HG02610 (cell line): ENCODE results near the gene SEC24D.
"Not testable (repeated sequence)": the region's sequence is repeated elsewhere in the genome, so short reads cannot be mapped to it uniquely, and the experiment has no call there.

ENCODE experiments used
- ATAC-seq: cut with Tn5 transposase; IDR thresholded peaks from one replicate; pipeline ENCODE4 v1.9.1; 2021; ENCODE audit warnings: mild to moderate bottlenecking, moderate library complexity; ENCODE audit not compliant: unreplicated experiment

Gene SEC24D, protein sequence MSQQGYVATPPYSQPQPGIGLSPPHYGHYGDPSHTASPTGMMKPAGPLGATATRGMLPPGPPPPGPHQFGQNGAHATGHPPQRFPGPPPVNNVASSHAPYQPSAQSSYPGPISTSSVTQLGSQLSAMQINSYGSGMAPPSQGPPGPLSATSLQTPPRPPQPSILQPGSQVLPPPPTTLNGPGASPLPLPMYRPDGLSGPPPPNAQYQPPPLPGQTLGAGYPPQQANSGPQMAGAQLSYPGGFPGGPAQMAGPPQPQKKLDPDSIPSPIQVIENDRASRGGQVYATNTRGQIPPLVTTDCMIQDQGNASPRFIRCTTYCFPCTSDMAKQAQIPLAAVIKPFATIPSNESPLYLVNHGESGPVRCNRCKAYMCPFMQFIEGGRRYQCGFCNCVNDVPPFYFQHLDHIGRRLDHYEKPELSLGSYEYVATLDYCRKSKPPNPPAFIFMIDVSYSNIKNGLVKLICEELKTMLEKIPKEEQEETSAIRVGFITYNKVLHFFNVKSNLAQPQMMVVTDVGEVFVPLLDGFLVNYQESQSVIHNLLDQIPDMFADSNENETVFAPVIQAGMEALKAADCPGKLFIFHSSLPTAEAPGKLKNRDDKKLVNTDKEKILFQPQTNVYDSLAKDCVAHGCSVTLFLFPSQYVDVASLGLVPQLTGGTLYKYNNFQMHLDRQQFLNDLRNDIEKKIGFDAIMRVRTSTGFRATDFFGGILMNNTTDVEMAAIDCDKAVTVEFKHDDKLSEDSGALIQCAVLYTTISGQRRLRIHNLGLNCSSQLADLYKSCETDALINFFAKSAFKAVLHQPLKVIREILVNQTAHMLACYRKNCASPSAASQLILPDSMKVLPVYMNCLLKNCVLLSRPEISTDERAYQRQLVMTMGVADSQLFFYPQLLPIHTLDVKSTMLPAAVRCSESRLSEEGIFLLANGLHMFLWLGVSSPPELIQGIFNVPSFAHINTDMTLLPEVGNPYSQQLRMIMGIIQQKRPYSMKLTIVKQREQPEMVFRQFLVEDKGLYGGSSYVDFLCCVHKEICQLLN

DNA sequence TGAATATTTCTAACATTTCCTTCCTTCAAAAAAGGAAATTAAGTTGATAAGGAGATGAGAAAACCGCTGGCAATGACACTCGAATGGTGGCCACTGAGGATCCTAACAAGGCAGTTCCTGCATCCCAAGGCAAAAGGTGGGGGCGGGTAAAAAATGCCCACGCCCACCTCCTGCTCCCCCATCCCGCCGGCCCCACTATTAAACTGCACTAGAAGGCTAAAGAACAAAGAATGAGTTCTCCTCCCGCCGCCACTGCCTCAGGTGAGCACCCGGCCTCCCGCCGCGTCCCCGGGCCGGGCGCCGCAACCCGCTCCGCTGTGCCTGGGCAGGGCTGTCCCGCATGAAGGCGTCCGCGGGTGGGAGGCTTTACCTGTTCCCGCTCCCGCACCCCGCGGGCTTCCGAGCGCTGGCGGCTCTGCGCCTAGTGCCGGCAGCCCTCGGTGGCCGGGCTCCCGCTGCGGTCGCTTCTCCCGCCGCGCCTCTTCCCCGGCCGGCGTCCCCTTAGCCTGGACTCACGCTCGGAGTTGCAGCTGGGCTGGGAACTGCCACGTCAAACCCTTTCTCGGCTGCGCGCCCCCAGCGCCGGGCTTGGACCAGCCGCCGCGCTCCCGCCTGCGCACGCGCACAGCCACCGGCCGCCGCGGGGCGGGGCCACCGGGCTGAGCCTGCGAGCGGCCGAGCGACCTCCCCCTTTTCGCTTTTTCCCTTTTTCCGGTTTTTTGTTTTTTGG, at the start of gene SEC24D:
SEC24D (minus strand) TSS at position 556 of the 730 bp plus-strand sequence. CDS start 2,430 bp downstream, outside the sequence.
- peak; percentile 68 for ATAC-seq

DNA sequence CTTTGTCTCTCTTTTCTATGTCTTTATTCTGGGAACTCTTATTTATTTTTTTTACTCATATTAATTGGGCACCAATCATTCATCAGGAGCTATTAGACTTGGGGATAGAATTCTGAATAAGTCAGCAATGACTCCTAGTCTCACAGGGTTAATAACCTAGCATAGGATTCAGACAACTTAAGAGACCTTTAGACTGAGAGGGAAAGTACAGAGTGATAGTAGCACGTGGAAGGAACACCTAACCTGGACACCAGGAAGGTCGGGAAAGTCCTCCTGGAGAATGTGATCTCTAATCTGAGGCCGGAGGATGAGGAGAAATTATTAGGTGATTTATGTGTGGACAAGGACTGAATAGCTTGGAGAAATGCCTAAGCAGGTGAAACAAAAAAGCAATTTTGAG, 48.8 kb upstream of the SEC24D start:
- ATAC-seq, result no peak

DNA sequence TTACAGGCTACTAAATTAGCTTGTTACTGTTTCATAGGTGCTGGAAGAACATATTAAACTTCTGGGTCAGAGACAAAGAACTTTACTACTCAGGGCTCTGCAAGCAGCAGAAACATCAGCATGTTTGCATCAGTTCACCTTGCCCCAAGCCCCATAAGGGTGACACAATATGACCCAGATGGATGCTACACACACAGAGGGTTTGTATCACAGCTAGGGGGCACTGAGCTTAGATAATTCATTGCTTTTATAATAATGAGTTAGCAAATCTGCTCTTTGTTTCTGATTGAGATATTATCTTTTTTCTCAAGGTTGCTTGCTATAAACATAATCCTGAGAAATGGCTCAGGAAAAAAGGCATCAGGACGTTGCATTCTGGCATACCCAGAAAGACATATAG, 47.9 kb upstream of the SEC24D start:
- ATAC-seq, result no peak

DNA sequence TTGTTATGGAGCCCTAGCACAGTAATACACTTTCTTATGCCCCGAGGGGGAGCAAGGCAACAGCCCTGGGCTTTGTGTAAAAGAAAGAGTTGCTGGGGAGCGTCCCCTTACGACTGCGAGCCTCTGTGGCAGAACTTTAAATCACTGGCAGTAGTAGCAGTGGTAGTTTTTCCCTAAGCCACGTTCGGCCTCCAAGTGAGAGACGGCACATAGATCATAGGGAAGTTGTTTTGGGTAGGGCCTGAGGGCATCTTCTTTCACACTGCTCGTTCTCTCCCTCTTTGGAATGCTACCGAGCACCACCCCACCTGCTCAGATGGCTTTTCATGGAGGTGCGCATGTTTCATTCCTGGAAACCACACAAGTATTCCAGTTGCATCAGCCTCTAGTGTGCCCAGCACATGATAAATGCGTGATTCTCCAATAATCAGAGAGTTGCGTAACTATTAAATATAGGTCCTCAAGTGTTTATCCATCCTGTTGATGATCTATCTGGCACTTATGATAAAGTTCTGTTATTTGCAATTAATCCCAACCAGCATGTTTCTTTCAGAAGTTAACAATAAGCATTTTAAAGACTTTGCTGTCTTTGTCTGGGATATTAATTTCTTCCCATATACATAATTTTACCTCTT, 45.7 kb upstream of the SEC24D start:
- ATAC-seq, result no peak

DNA sequence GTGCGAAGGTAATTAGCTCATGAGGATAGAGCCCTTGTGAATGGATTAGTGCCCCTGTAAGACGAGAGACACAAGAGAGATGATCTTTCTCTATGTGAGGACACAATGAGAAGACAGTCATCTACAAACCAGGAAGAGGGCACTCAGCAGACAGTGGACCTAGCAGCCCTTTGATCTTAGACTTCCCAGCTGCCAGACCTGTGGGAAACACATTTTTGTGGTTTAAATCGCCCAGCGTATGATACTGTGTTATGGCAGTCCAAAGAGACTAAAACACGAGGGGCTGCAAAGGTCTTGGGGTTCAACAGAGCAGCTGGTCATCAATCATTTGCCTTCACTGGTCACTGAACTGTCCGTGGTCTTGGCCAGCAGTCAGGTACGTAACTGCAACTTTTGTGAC, 43.5 kb upstream of the SEC24D start:
- no peak for ATAC-seq

DNA sequence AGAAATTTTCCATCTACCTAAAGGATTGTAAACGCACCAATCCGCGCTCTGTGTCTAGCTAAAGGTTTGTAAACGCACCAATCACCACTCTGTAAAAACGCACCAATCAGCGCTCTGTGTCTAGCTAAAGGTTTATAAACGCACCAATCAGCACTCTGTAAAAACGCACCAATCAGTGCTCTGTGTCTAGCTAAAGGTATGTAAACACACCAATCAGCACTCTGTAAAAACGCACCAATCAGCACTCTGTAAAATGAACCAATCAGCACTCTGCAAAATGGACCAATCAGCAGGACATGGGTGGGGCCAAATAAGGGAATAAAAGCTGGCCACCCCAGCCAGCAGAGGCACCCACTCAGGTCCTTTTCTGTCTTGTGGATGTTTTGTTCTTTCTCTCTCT, 42.6 kb upstream of the SEC24D start:
- ATAC-seq, result not testable (repeated sequence)

DNA sequence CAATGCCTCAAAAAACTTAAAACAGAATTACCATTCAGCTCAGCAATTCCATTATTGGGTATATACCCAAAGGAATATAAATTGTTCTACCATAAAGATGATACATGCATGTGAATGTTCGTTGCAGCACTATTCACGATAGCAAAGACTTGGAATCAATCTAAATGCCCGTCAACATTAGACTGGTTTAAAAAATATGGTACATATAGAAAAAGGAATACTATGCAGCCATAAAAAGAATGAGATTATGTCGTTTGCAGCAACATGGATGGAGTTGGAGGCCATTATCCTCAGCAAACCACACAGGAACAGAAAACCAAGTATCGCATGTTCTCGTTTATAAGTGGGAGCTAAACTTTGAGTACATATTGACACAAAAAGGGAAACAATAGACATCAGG, 41.9 kb upstream of the SEC24D start:
- no peak for ATAC-seq

DNA sequence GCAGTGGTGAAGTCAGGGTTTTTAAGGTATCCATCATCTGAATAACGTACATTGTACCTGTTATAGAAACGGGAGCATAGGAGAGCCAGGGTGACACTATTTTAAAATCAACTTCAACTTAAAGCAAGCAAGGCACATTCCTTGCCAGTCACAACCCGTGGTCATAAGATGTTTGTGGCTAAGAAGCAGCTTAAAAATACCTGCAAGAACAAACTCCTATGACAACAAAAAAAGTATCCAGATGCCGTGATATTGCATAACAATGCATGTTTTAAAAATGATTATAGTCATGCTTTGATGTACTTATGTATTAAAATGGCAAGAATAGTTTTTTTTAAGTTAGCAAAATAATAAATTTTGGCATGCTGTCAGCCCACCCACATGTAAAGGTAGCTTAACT, 36.3 kb upstream of the SEC24D start:
- ATAC-seq, result no peak

DNA sequence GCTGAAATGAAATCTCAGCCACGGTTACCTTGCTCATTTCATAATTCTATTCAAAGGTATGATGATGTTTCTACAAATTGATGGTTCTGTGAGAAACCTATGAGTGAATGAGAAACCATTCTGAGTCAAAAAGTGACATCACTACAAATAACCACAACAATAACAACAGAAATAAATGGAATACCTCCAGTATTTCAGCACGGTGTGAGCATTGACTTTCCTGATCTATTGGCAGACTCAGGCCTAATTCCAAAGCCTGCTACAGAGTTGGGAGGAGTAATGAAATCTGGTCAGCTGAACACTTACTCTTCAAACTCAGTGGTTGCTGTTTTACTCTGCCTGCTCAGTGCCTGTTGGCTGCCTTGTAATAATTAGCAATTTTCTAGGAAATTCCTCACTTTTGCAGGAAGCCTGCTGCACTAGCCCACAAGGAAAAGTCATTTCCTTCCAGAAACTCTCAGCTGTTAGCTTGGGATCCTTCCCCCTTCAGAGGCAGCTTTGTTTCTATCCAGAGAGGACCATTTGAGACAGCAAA, 33.9 kb upstream of the SEC24D start:
- ATAC-seq, result peak; percentile 81

DNA sequence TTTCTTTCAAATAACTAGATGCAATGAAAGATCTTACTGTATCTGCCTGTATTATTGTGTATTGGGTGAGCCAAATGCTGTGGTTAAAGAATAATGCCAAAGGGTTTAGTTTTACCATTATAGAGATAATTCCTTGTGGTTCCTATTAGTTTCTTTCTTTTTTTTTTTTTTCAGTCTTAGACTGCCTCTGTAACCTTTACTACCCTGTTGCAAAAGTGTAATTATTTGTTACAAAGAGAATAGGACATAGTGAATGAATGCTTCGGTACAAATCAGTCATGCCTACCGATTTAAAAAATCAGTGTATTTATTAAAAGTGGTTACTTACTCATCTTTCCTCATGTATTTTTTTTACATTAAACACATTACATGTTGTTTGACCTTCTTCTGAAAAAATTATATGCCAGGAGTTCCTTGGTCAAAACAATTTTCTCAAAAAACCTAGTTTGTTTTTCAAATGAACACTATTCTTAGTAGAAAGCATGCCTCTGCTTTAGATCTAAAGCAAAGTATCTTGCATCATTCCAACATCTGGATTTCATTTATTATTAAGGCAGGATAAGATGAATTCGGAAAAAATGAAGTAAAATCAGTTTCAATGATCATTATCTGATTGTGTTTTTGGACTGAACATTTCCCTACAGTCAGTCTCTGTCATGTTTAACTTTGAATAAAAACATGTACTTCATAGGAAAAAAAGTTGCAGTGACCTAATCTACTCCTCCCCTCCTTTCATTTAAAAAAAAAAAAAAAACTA, 31.6 kb upstream of the SEC24D start:
- ATAC-seq, result no peak

DNA sequence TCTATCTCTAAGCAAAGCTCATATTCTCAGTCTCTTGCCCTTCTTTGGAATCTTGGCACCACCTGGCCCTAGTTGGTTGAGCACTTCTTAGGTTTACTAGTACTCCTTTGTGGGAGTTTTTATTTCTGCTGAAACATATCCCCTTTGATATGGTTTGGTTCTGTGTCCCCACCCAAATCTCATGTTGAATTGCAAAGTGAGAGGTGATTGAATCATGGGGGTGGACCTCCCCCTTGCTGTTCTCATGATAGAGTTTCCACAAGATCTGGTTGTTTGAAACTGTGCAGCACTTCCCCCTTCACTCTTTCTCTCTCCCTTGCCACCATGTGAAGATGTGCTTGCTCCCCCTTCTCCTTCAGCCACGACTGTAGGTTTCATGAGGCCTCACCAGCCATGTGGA, 30.5 kb upstream of the SEC24D start:
- ATAC-seq, result no peak

DNA sequence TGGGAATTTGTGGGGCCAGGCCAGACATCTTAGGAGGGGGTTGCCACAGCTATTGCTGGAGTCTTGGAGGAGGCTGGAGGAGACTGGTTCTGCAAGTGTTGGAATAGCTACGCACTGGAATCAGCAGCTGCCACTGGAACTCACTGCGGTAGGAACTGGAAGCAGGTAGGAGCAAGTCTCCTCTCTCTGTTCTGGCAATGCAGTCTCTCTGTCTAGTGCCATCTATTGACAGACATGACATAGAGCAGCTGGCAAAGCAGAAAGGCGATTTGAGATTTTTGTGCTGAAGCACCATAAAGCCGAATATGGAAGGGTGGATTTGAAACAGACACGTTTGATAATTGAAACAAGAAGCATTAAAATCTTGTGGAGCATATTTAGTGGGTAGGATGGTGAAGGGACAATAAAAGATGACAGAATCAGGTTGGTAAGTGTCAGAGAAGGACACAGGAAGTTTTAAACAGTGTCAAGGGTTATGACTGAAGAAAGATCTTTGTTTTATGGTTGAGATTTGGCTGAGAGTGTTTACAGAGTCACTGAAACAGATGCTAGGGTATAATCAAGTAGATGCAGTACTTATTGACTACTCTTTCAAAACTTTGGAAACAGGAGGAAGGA, 29.3 kb upstream of the SEC24D start:
- peak; percentile 52 for ATAC-seq

DNA sequence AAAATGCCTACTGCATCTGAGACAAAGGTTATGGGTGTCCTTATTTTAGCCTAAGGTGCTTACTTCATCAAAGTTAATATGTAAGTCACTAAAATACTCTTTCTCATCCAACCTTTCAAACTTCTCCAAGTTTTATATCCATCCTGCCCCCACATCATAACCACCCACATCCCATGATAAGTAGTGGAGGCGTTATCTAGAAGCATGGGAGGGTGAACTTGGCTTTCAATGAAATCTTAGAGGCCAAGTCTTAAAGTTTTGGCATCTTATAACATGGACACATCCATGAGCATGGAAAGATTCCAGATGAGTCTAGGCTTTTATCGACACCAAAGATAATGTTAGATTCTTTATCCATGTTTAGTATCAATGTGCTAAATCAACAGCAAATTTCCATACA, 22.9 kb upstream of the SEC24D start:
- no peak for ATAC-seq

DNA sequence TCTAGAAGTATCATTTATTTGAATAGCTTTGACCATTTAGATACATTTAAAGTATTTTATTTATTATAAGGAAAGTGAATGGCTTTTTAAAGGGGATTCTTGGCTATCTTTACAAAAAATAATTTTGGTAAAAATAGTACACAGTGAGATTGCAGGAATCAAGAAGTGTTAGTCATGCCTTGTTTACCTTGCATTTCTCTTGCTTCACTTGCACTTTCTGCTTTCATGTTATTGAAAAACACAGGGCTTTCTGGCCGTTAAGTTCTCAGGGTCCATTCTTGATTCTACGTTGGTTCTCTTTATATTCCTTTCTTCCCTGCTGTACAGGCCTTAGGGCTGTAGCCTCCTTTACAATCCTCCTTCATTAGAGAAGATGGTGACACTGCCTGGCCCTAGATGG, 21.8 kb upstream of the SEC24D start:
- no peak for ATAC-seq

DNA sequence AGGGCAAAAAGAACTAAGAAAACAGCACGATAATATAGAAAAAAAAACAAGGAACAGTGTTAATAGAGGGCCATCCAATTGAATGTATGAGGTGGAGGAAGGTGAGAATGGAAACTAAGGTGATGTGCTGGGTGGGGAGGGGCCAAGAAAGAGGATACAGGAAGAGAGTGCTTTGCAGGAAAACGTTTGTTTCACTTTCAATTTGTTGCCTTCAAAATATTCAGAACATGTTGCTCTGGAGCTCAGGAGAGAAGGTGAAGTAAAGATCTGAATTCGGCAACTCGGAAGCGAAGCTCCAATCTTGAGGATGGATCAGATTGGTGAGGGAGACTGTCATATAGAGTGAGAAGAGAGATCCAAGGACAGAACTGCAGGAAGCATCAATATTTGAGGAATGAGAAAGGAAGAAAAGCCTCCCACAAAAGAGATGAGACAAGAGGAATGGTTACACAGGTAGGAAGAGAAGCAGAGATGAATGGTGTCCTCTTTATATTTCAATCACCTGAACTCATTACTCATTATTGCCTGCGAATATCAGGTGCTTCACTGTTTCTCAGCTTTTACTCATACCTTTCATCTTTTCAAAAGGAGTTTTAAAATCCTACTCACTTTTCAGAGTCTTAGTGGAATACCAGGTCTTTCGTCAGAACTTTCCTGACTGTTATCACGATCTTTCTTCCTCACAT, 14.7 kb upstream of the SEC24D start:
- ATAC-seq, result peak; percentile 97

DNA sequence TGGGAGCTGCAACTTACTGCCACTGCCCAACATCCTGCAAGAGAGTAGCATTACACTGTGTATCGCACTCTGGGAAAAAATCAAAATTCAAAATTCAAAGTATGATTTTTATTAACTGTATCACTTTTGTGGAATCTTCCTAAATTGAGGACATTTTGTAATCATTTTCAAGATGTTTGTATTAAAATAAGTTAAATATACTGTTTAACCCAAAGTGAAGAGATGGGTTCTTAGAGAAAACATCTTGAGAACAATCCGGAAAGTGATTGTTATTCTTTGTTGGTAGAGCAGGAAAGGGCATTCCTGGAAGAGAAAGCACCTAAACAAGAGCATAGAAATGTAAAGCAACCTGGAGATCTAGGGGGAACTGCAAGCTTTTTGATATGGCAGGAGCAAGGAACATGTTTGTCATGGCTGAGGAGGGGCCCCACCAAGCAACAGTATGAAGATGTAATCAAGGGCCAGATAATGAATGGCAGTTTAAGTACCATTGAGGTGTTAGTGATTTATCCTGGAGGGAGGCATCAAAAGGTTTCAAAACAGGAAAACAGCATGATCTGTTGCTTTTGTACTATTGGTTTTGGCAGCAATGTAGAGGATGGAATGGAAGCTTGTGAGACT, 14.1 kb upstream of the SEC24D start:
- peak; percentile 6 for ATAC-seq

DNA sequence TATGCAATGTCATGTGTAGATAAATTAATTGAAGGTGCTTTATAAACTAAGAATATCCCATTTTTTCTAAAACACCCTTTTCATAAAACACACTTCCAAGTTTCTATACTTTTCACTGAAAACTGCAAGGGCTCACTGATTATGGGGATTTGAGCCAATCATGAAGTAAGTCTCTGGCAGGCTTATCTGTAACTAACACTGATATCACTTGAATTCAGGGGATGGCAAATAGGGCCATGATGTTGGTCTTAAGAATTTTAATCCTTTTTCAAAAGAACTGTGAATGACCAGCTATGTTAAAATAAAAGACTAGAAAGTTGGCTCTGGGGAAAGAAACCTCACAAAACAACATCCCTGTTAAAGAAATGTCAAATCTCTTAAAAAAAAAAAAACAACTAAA, 13.0 kb upstream of the SEC24D start:
- ATAC-seq, result no peak

DNA sequence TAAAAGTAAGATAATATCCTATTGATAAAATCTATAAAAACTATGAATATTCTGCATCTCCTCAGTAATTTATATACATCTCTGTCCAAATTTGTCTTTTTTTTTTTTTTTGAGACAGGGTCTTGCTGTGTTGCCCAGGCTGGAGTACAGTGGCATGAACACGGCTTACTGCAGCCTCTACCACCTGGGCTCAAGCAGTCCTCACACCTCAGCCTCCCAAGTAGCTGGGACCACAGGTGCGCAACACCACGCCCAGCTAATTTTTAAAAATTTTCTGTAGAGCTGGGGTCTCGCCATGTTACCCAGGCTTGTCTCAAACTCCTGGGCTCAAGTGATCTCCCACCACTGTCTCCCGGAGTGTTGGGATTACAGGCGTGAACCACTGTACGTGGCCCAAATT, 12.3 kb upstream of the SEC24D start:
- ATAC-seq, result no peak
